KBM-7 (cell line): ENCODE measurements around the gene PAX1.
A peak's percentile ranks its signal among the peaks of the same experiment; 100 is the strongest.

ENCODE experiments used
- DNase-seq: peaks from one replicate; pipeline ENCODE4 v3.0.0-alpha.2; 2015
- in situ Hi-C: fragments of 300-500 bp; cut with MboI; formaldehyde crosslinking; loops from 2 replicates; pipeline ENCODE4 v1.14.3; 2020; ENCODE audit warnings: low sequenced_read_pairs, low pct_unique_long_range_greater_than_20kb, mixed read lengths

The PAX1 gene

DNA sequence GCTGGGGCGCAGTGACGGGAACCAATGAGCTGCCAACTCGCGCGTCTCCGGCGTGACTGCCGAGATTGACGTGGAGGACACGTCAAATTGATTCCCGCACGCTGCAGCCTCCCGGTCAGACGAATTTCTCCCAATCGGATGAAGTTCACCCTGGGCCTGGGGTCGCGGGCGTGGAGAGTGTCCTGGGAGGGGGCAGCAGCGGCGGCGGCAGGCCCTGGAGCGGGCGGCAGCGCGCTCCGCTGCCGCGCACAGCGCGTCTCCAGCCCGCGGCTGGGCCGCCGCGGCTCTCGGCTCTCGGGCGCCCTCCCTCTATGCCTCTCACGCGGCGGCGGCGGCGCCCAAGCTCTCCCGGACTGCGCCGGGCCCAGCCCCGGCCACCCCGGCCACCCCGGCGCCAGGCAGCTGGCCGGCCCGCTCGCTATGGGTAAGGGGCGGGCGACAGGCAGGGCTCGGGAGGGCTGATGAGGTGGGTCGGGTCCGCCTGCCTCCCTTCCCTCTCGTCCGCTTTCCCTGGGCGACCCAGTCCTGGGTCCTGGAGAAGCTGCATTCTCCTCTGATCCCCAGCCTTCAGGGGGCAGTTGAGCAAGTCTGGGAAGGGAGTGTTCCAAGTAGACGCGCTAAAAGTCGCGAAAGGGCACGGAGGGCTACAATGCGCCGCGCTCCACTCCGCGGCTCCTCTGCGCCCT lies at the start of gene PAX1:
TSS of gene PAX1 (plus strand) at position 90 of the 686 bp plus-strand sequence. CDS start at position 139, 49 bp downstream.
- in situ Hi-C loops = no loop called here
- DNase-seq = no peak

DNA sequence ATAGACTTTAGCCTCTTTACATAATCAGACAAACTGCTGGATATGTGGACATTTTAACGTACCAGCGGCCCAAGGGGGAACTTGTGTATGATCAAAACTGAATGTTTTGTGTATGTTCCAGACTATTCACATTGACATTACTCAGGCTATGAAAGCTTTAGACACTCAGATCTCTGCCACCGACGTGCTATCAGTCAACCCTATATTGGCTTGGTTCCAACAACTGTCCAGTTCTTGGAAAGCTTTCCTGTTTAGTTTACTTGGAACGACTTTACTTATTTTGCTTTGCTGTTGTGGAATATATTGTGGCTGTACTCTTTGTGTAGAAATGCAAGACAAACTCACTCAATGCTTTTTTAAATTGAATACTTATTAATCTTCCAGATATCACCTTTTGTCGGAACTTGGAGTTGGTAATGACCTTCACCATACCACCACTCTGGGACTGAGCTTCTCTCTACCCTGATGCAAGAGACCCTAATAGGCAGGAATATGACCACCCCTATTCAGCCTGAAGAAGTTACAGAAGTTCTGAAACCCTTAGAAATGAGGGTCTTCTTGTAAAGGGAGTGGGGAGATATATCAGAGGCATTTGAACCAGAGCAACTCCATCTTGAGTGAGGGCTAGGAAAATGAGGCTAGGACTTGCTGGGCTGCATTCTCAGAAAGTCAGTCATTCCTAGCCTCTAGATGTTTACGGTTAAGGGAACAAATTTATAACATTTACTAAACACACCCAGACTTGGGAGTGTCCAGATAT lies 49.0 kb upstream of the PAX1 start:
- in situ Hi-C loops = no loop called here
- no peak for DNase-seq

DNA sequence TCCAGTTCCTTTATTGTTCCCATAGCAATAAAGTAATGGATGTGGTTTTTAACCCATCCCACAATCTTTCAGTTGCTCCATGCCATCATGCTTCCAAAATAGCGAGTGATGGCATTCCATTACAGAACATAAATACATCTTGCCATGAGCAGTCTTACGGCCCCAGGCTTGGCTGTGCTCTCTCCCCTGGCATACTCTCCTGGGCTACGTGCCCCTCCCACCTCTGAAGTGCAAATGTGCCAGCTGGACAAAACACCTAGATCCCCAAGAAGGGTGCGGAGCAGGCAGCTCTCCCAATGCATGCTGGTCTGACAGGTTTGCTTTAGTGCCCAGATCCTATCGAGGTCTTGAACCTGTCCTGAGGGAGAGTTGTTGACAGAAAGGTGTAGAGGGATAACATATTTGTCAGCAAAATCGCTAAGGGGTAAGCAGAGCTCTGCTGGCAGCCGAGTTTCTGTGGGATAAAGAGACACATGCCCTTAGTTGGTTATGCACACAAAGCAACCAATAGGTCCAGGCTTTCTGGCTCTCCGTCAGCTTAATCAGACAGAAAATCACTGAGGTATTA lies 43.9 kb upstream of the PAX1 start:
- in situ Hi-C loops = no loop called here
- DNase-seq = no peak

DNA sequence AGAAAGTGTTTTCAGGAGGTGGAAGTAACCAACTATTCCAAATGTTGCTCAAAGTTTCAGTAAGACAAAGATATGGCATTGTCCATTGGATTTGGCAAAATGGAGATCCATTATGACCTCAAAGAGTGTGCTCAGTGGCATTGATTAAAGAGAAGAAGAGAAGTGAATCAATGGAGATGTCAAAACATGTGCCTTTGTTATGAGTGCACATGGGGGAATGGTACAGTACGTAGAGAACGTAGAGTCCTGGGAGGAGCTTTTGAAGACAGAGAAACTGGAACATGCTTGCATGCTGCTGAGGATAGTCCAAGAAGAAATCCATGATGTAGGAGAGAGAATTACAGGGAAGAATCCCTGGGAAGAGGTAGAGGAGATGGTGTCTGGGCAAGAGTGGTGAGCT lies 42.0 kb upstream of the PAX1 start:
- in situ Hi-C loops = no loop called here
- DNase-seq = no peak

DNA sequence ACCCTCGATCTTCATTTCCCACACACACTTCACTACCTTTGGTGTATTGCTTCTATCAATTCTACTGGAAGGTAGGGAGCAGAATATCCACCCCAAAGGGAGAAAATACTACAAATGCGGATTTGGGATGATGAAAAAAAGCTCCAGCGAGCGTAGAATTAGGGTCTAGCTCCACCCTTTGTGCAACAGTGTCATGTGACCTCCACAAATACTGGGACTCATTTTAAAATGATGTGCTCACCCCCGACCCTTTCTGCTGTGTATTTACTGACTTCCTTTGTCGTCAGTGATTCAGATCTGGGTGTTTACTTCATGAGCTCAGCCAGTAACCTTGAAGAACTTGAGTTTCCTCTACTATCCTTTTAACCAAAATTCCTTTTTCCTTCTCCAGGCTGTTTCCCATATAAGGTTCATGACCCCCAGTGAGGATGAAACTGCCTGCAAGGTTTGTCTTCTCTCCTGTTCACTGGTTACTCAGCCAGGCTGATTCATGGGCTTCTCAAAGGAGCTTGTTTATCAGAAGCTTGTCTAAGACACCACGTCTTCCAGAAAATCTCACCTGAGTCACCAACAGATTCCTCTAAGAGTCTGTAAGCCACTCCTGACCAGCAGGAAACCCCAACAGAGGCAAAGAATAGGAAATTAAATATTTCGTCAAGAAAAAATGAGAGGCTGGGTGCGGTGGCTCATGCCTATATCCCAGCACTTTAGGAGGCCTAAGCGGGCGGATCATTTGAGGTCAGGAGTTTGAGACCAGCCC lies 39.6 kb upstream of the PAX1 start:
- DNase-seq = no peak
- in situ Hi-C loops = no loop called here

DNA sequence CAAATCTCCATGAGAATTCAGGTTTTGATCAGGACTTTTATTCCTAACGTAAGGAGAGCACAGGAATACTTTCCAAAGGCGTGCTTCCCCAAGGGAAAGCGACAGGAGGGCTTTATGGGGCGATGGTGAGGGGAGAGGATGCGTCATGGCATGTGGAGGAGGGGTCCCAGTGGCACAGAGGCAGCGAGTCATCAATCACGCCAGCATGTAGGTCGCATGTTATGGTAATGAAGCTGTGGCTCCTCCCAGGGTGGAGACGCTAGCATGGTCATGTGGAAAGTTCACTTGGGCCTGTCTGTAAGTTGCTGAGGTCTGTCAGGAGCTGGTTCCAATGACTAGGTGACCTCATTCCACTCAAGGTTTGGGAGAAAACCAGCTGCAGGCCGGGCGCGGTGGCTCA lies 35.3 kb upstream of the PAX1 start:
- in situ Hi-C loops = no loop called here
- DNase-seq = no peak

DNA sequence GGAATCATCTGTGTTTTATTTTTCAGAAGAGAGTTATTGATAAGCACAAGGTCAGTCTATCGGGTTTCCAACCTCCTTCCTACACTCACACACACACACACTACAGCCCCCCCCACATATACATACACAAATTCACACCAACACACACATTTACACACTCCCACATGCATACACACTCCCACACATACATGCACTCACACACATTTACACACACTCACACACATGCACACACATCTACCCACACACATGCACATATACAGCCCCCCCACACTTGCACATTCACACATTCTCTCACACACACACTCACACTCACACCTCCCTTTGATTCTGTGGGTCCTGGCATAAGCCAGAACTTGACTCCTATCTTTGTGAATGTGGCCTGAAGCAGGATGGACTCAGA lies 34.5 kb upstream of the PAX1 start:
- DNase-seq = no peak
- in situ Hi-C loops = no loop called here

DNA sequence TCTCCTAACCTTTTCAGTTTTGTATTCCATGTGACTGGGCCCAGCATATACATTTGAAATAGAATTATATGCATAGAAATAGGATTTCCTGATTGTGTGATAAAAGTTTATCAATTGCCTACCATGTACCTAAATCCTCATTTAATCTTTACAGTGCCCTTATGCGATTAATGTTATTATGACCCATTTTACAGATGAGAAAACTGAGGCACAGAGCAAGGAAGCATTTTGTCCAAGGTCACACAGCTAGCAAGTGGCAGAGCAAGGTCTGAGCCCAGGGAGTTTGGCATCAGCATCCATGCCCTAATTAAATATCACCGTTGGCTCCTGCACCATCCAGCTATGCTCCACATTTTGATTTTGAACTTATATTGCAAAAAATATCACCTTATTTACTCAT lies 28.2 kb upstream of the PAX1 start:
- in situ Hi-C loops = no loop called here

DNA sequence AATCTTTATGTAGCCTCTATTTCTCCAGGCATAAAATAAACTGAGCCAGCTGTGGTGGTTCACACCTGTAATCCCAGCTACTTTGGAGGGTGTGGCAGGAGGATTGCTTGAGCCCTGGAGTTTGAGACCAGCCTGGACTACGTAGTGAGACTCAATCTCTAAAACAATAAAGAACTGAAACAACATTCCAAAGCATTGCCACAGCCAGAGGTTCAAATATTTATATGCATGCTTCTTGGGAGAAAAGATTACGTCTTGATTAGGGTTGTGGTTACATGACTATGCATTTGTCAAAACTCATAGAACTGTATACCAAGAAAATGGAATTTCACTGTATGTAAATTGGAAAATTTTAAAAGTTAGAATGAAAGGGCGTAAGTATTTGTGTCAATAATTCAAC lies 27.7 kb upstream of the PAX1 start:
- in situ Hi-C loops = no loop called here
- DNase-seq = no peak

More for the DNA sequence above, 28.2 kb upstream of the PAX1 start:
- no peak for DNase-seq

DNA sequence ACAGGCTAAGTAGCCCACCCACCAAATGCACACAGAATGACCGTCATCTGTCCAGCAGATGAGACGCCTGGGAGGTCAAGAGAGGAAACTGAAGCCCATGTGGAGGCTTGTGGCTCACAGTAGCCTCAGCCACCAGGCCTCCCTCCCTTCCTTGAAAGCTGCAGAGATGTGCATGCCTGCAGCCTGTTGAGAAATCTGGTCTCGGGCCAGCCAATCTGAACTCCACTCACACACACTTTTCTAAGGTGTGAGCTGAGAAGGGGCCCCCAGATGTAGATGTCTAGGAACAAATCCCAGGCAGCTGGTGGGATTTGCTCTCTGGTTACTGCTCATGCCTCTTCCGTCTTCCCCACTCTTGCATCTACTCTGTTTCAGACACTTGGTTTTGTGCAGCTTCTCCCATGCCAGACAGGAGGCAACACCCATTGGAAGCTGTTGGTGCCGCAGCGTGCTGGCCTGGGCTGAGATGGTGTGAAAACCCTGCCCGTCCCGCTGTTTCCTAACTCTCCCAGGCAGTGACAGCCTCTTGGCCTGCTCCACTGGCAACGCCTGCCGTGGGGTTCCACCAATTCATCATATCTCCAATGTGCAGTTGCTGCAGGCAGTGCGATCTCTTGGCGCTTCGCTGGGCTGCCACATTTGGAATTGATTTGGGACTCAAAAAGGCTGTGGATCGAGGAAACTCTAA lies 24.1 kb upstream of the PAX1 start:
- DNase-seq = no peak
- in situ Hi-C loops = no loop called here

DNA sequence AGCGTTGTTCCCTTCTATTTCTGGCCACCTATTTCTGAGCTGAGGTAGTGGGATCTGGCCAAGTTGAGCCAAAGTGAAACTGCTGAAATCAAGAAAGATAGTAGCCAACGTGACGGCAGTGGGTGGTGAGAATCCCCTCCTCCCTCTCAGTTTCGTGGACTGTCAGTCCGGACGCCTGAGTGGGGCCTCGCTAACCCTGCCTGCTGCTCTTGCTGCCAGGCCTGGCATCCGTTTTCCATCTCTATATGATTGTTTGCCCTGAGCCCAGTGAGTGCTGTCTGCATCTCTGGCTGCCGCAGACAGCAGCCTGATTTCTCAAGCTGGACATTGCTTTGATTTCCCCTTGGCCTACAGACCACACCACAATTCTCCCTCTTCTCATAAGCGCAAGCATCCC lies 23.5 kb upstream of the PAX1 start:
- in situ Hi-C loops = no loop called here
- no peak for DNase-seq

DNA sequence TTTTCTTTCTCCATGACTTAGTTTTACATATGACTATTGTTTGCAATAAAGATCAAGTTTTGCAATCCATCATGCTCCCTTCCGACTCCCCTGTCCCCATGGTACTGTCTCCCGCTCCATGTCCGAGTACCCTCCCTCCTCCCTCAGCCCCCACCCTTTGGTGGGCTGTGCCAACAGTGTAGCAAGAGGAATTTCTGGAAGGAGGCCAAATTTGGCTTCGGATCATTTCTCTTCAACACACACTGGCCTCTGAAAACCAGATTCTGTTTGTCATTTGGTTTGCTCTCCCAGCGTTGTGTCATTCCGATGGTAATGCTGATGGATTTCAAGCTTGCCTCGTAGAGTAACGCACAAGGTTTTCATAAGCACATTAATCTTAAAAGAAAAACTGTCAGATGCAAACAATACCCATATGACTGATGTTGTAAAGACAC lies 22.9 kb upstream of the PAX1 start:
- no peak for DNase-seq
- in situ Hi-C loops = no loop called here

DNA sequence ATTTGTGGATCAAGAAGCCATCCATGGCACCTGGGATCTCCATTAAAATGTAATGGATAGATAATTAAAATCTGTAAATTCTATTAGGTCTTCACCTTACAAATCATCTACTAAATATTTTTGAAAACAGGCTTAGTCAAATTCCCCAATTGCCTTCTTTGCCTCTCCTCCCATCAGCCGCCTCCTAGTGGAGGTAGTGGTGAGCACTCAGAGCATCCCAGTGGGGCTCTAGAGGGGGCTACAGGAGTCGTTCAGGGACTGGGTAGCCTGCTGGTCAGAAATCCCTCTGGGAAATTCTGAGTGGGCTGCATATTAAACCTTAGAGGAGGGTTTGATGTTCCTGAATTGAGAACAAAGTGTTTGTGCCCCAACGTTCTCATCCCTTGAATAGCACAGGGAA lies 20.8 kb upstream of the PAX1 start:
- no peak for DNase-seq
- in situ Hi-C loops = no loop called here

DNA sequence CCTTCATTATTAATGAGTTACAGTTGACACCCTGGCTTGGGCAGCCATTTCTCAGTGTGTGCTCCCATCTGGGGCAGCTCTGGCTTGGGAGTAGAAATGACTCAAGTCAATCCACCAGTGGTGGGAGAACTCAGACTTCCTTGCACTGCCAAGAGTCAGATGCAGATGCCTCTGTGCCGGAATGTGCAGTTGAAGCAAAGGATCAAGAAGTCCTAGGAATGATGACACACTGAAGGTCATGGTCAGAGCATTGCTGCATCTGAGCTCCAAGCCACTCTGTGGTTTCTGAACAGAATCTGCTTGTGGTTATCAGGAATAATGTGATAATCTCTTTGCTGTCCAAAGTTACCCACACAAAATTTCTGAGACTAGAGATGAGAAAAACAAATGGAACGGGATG lies 19.5 kb upstream of the PAX1 start:
- in situ Hi-C loops = no loop called here
- DNase-seq = no peak

DNA sequence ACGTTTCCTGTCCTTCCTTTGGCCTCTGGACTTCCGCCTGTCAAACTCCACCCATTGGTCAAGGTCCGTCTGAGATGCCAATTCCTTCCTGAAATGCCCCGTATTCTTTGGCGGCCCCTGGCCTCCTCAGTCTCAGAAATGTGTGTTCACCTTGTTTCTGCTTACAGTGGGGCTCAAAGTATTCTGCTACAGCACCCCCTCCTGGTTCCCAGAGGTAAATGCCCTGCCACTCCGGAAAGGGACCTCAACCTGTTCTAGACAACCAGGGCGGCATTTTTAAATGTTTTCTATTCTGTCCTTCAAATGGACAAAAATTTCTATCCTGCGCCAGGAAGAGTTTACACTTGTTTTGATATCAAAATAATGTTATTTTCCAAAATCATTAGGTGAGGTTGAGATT lies 12.1 kb upstream of the PAX1 start:
- in situ Hi-C loops = no loop called here
- DNase-seq = peak; percentile 35

DNA sequence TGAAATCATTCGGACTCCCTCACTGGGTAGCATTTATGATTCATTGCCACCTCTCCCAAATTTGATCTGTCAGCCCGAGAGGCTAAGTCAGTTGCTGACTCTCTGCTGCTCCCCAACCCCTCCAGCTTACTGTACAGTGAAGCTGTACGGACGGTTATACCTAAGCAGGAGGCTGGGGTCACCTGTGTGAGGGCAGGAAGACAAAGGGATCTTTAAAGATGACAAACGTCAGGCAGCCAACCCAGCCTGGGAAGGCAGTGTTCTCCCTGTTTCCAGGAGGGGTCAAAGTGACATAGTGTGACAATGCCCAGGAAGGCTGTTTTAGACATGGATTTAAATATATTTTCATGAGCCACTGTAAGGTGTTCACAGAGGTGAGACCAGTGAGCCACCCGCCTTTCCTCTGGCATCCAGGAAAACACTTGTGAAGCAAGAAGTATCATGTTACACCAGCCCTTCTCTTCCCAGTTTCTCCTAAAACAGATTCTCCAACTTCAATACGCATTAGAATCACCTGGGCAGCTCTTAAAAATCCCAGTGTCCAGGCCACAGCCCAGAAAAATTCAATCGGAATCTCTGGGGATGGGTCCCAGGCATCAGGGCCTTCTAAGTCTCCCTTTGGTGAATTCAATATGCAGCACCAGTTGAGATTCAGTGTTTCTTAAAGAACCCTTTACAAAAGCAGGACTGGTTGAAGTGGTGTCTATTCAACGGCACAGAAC lies 6.8 kb upstream of the PAX1 start:
- in situ Hi-C loops = no loop called here

DNA sequence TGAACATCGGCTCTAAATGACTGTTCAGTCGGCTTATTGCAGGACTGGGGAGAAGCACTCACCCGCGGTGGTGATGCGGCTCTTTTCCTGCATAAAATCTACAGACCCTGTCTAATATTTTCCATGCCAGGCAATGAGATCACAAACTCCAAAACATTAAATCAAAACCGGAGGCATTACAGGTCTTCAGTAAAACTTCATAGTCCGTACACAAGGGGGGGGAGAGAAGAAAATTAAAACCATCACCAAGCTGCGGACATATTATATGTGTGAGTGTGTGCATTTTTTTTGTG lies 6.3 kb upstream of the PAX1 start:
- in situ Hi-C loops = no loop called here

More for the DNA sequence above, 6.8 kb upstream of the PAX1 start:
- no peak for DNase-seq

DNA sequence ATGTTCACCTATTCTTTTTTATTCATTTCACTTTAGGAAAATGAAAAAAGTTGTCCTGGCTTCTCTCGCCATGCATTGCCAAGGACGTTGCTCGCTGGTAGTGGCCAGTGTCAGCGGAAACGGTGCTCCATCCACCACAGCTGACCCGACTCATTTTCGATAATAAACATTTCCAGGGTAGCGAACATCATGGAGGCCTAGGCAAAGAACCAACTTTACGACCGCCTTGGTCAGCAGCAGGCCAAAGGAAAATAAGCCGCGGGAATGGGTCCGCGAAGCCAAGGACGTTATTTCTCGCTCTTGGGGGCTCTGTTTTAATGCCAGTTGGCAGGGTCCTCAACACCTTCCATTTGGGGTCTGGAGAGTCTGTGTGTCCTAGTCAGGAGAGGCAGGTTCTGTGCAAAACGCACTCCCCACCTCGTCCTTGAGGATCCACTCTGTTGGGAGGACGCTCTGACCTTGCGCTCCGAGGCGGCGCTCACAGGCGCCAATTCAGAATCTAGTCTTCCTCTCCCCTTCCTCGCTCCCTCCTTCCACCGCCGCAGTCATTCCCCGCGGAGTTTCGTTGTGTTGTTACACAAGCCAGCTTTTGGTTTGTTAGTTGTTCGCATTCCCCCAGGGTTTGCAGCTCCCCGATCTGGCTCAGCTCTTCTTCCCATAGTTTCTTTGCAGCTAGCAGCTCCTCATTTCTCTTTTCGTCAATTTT lies 4.1 kb upstream of the PAX1 start:
- in situ Hi-C loops = no loop called here
- no peak for DNase-seq

More for the DNA sequence above, 6.3 kb upstream of the PAX1 start:
- no peak for DNase-seq
